K562 (cell line): ENCODE measurements around the gene ZSWIM3. TPM values are rescaled to one million over a fixed set of nuclear protein-coding genes. Genes with fewer than 3 reads are reported as not detected.

Source experiments
- ATAC-seq: fragments of 200-7000 bp; cut with Tn5 transposase; 3 replicates; pipeline ENCODE4 v1.9.1; 2020; ENCODE audit warnings: moderate library complexity
- BruUV-seq: library from RNA; stranded (reverse); fragments of 400-500 nt; replicated peaks from 2 replicates; lab custom pipeline; 2021; lab: Mats Ljungman, UMichigan
- CTCF ChIA-PET: fragments of 300-600 bp; formaldehyde crosslinking; extraction: SDS; loops from one replicate; lab custom pipeline; 2021; ENCODE audit warnings: low intra/inter-chr PET ratio; lab: Yijun Ruan, JAX
- POLR2A ChIA-PET: fragments of 300-600, 350-650 bp; sonication (Branson Sonifier 250); formaldehyde crosslinking; extraction: SDS; loops from one replicate; lab custom pipeline; 2021; ENCODE audit warnings: antibody characterized with exemption, inconsistent platforms; lab: Yijun Ruan, JAX
- DNase-seq, 4 experiments: peaks; one replicate each; pipeline versions ENCODE4 v3.0.0 to v3.0.0-alpha.2; 2011 to 2018; ENCODE audit warnings: low spot score in 3 of 4, mixed read lengths in 3 of 4; ENCODE audit errors: extremely low read depth in 1 of 4
- FAIRE-seq: peaks from 2 replicates; lab custom pipeline; 2011; peaks lifted over from hg19 to GRCh38; lab: Jason Lieb, UNC
- H2AFZ ChIP-seq: 2 replicates; pipeline ENCODE4 v1.6.0; 2011; ENCODE audit warnings: low read depth, low read length, control low read depth, inconsistent platforms
- H3K27ac ChIP-seq: fragments of 200-600 bp; 3 replicates; pipeline ENCODE4 v1.8.0; 2011; ENCODE audit warnings: low read depth, mild to moderate bottlenecking, control low read depth, inconsistent platforms, low read length, moderate library complexity, mixed read lengths; ENCODE audit errors: extremely low read depth
- H3K27me3 ChIP-seq, 2 experiments: fragments of 300-600 bp in 1 of 2; 2 replicates in 1 of 2; 3 replicates in 1 of 2; pipeline versions ENCODE4 v1.6.0 to v1.8.0; 2011; ENCODE audit warnings: inconsistent platforms in 2 of 2, low read length in 2 of 2, mild to moderate bottlenecking in 1 of 2, mixed read lengths in 1 of 2, moderate library complexity in 1 of 2; ENCODE audit not compliant: control insufficient read depth in 2 of 2, insufficient read depth in 2 of 2
- H3K36me3 ChIP-seq: fragments of 300-600 bp; 3 replicates; pipeline ENCODE4 v1.8.0; 2011; ENCODE audit warnings: mild to moderate bottlenecking, low read length, inconsistent platforms; ENCODE audit not compliant: control insufficient read depth, insufficient read depth
- H3K4me1 ChIP-seq, 2 experiments: fragments of 200-600 bp in 1 of 2; replicated peaks in 1 of 2; 2 replicates in 1 of 2; 3 replicates in 1 of 2; pipeline versions ENCODE4 v1.5.1 to v1.8.0; 2011; ENCODE audit warnings: inconsistent platforms in 2 of 2, low read length in 2 of 2, mild to moderate bottlenecking in 1 of 2, mixed read lengths in 1 of 2, moderate library complexity in 1 of 2; ENCODE audit not compliant: control insufficient read depth in 2 of 2, insufficient read depth in 2 of 2
- H3K4me2 ChIP-seq: 2 replicates; pipeline ENCODE4 v1.6.1; 2011; ENCODE audit warnings: low read length, control low read depth, inconsistent platforms, mixed read lengths; ENCODE audit not compliant: insufficient read depth
- H3K4me3 ChIP-seq: fragments of 200-600 bp; sonication (generic), shearing (Covaris generic); 2 replicates; pipeline ENCODE4 v1.5.1; 2016; ENCODE audit warnings: control low read depth, inconsistent platforms
- H3K79me2 ChIP-seq: fragments of 200-600 bp; 3 replicates; pipeline ENCODE4 v1.8.0; 2011; ENCODE audit warnings: low read length, inconsistent platforms; ENCODE audit not compliant: control insufficient read depth, insufficient read depth
- H3K9ac ChIP-seq, 2 experiments: 2 replicates each; pipeline versions ENCODE4 v1.6.0 to v1.6.1; 2011; ENCODE audit warnings: low read depth in 2 of 2, low read length in 2 of 2, control low read depth in 1 of 2, inconsistent platforms in 1 of 2, mild to moderate bottlenecking in 1 of 2, mixed read lengths in 1 of 2; ENCODE audit not compliant: insufficient read depth in 1 of 2
- H3K9me1 ChIP-seq: one replicate; pipeline ENCODE4 v1.6.0; 2011; ENCODE audit warnings: inconsistent platforms, mild to moderate bottlenecking, low read length, moderate library complexity; ENCODE audit not compliant: control insufficient read depth, insufficient read depth
- H3K9me3 ChIP-seq: replicated peaks from 2 replicates; pipeline ENCODE4 v1.5.1; 2011; ENCODE audit warnings: low read depth, low read length, inconsistent platforms; ENCODE audit not compliant: control insufficient read depth, insufficient read depth
- H4K20me1 ChIP-seq: replicated peaks from 2 replicates; pipeline ENCODE4 v1.6.1; 2011; ENCODE audit warnings: low read length, inconsistent platforms, mixed read lengths; ENCODE audit not compliant: control insufficient read depth, insufficient read depth
- CBX1 ChIP-seq: sonication (generic); IDR thresholded peaks from 2 replicates; pipeline ENCODE4 v1.6.1; 2016; ENCODE audit warnings: antibody characterized with exemption, low read depth, mild to moderate bottlenecking
- FOSL1 ChIP-seq: fragments of 200-800 bp; sonication (Bioruptor generic); conservative IDR thresholded peaks from 2 replicates; pipeline ENCODE4 v1.6.1; 2016; ENCODE audit warnings: missing genetic modification characterization, missing compliant biosample characterization
- FOXA3 ChIP-seq, 2 experiments: fragments of 450-650 bp in 1 of 2; sonication (generic) in 1 of 2; formaldehyde crosslinking; IDR thresholded peaks in 1 of 2; conservative IDR thresholded peaks in 1 of 2; 2 replicates each; pipeline versions ENCODE4 v1.4.0 to v1.8.0; 2020 to 2022; ENCODE audit warnings: mild to moderate bottlenecking in 2 of 2, missing genetic modification reagents in 1 of 2
- FOXJ2 ChIP-seq: fragments of 200-800 bp; sonication (Bioruptor generic); IDR thresholded peaks from 2 replicates; pipeline ENCODE4 v1.6.1; 2016; ENCODE audit warnings: missing genetic modification characterization, missing compliant biosample characterization
- FOXK2 ChIP-seq, 2 experiments: fragments of 450-650 bp; IDR thresholded peaks in 1 of 2; conservative IDR thresholded peaks in 1 of 2; 2 replicates each; pipeline ENCODE4 v1.6.1; 2016; ENCODE audit warnings: low read depth in 2 of 2, mild to moderate bottlenecking in 1 of 2
- HDAC1 ChIP-seq, 2 experiments: fragments of 450-650 bp; IDR thresholded peaks; 2 replicates each; pipeline ENCODE4 v1.6.1; 2016 to 2017; ENCODE audit warnings: inconsistent platforms in 1 of 2, mild to moderate bottlenecking in 1 of 2, moderate library complexity in 1 of 2
- JUND ChIP-seq, 2 experiments: IDR thresholded peaks; 2 replicates in 1 of 2; 3 replicates in 1 of 2; pipeline ENCODE4 v1.6.1; 2011; ENCODE audit warnings: borderline replicate concordance in 2 of 2, low read depth in 2 of 2, low read length in 2 of 2, improper control_type of control experiment in 1 of 2, missing biosample characterization in 1 of 2, missing genetic modification characterization in 1 of 2, missing genetic modification reagents in 1 of 2
- LEF1 ChIP-seq: fragments of 450-650 bp; IDR thresholded peaks from 2 replicates; pipeline ENCODE4 v1.6.1; 2016; ENCODE audit warnings: mild to moderate bottlenecking
- MNT ChIP-seq, 2 experiments: fragments of 450-650 bp; conservative IDR thresholded peaks; 2 replicates each; pipeline ENCODE4 v1.6.1; 2017; ENCODE audit warnings: mild to moderate bottlenecking in 2 of 2, moderate library complexity in 2 of 2
- NR2C2 ChIP-seq, 2 experiments: fragments of 200-800 bp in 1 of 2; sonication (Bioruptor generic) in 1 of 2; sonication (generic) in 1 of 2; formaldehyde crosslinking in 1 of 2; IDR thresholded peaks; 2 replicates each; pipeline versions ENCODE4 v1.6.1 to v1.8.0; 2016 to 2022; ENCODE audit warnings: mild to moderate bottlenecking in 1 of 2, missing compliant biosample characterization in 1 of 2, missing genetic modification characterization in 1 of 2, missing genetic modification reagents in 1 of 2
- PML ChIP-seq: IDR thresholded peaks from 2 replicates; pipeline ENCODE4 v1.6.1; 2012; ENCODE audit warnings: low read length, inconsistent platforms
- POLR2AphosphoS5 ChIP-seq: IDR thresholded peaks from 2 replicates; pipeline ENCODE4 v1.6.1; 2011; ENCODE audit warnings: mild to moderate bottlenecking, low read depth, low read length, moderate library complexity; ENCODE audit not compliant: control insufficient read depth, insufficient read depth
- RCOR1 ChIP-seq, 2 experiments: IDR thresholded peaks; 2 replicates each; pipeline ENCODE4 v1.6.1; 2012; ENCODE audit warnings: low read depth in 2 of 2, low read length in 2 of 2, borderline replicate concordance in 1 of 2, improper control_type of control experiment in 1 of 2
- SMARCC2 ChIP-seq: fragments of 450-650 bp; IDR thresholded peaks from 2 replicates; pipeline ENCODE4 v1.6.1; 2017; ENCODE audit warnings: antibody characterized with exemption, moderate library complexity, mild to moderate bottlenecking, low read depth
- SMARCE1 ChIP-seq: fragments of 450-650 bp; IDR thresholded peaks from 2 replicates; pipeline ENCODE4 v1.7.1; 2016; ENCODE audit warnings: mild to moderate bottlenecking
- TCF7L2 ChIP-seq: fragments of 150-350 bp; IDR thresholded peaks from 2 replicates; pipeline ENCODE4 v1.6.1; 2016; ENCODE audit warnings: low read depth, mild to moderate bottlenecking, low read length, moderate library complexity
- TRIM24 ChIP-seq, 2 experiments: fragments of 450-650 bp; IDR thresholded peaks; 2 replicates each; pipeline ENCODE4 v1.6.1; 2016
- ZNF146 ChIP-seq: IDR thresholded peaks from one replicate; pipeline ENCODE4 v1.6.1; 2018; ENCODE audit warnings: missing compliant biosample characterization; ENCODE audit not compliant: unreplicated experiment
- WGBS: fragments of 100-300 bp; shearing (Covaris generic); methylation state at CpG from one replicate; pipeline ENCODE4 v1.1.6; 2016; ENCODE audit warnings: low coverage, mixed read lengths; ENCODE audit not compliant: insufficient coverage; ENCODE audit errors: missing lambda C conversion rate; 5-methylcytosine and 5-hydroxymethylcytosine counted together
- in situ Hi-C: fragments of 300-500 bp; cut with MboI; formaldehyde crosslinking; loops from 4 replicates; pipeline ENCODE4 v1.15.0; 2018; ENCODE audit warnings: inconsistent platforms, mixed read lengths
- intact Hi-C: fragments of 100-400 bp; cut with micrococcal nuclease; formaldehyde crosslinking; loops from 2 replicates; pipeline ENCODE4 v1.14.2; 2022
- polyA plus RNA-seq, 8 experiments: library from polyadenylated mRNA; depleted of rRNA in 4 of 8; stranded (reverse) in 5 of 8; unstranded in 3 of 8; fragments of >200 nt; fragmentation: Nextera tagmentation in 2 of 8; fragmentation: Illumina TruSeq in 1 of 8; extraction: Ambion mirVana in 2 of 8; extraction: Trizol in 1 of 8; gene quantifications; 2 replicates each; pipeline versions ENCODE4 v1.2.1 to v1.2.3, GENCODE V29; 2011 to 2014; ENCODE audit warnings: inconsistent platforms in 1 of 8, missing spikeins in 1 of 8
- total RNA-seq, 7 experiments: library from RNA; depleted of rRNA in 6 of 7; stranded (reverse); fragments of >200 nt in 6 of 7; fragmentation: Illumina TruSeq in 2 of 7; extraction: Trizol in 2 of 7; gene quantifications; 2 replicates each; pipeline versions ENCODE4 v1.2.1 to v1.2.3, GENCODE V29; 2011 to 2021; ENCODE audit warnings: low replicate concordance in 1 of 7

The ZSWIM3 gene
- total and polyA plus RNA-seq, 9 of the 15 experiments (the other 6 are each of a cell fraction or from before 2014, with no cell fraction given), result 1.7 to 4.3 (median 2.9) TPM

GRCh38 chr20:45850926-45851325 is 6.5 kb upstream of the ZSWIM3 start:
- POLR2A ChIA-PET, result interaction anchor here (0.7 to 2.3 kb wide), 2 partner anchors 9 to 44 kb away, joined by 3 to 19 read pairs; no protein-coding TSS in a partner anchor
- H3K36me3 ChIP-seq, result peaks cover 17% of the 10 kb centered on the region; the same call in 2 of the 3 replicates
- peak; percentile 99 for FAIRE-seq
- TF ChIP-seq TRIM24 (IDR thresholded peaks at IDR 0.05), result peak; percentile 43 to 46; a peak in 1 of 4 replicates
- peak; percentile 80; the same call in 1 of the 2 replicates for TF ChIP-seq POLR2AphosphoS5
- no peak for TF ChIP-seq SMARCC2
- no peak for TF ChIP-seq ZNF146
- TF ChIP-seq LEF1, result peak; percentile 59
- no peak for TF ChIP-seq TCF7L2
- no peak; a peak in 1 of 4 replicates for TF ChIP-seq RCOR1 (IDR thresholded peaks at IDR 0.05; ENCODE audit: borderline replicate concordance in 1 of 2, low read depth in 2 of 2, low read length in 2 of 2)
- no peak for TF ChIP-seq FOXJ2 (tag)
- no peak for TF ChIP-seq FOXA3 (CRISPR knock-in tag; conservative IDR thresholded peaks at IDR 0.05 in 1 of 2, IDR thresholded peaks at IDR 0.05 in 1 of 2)
- peak; percentile 43 to 55; a peak in 2 of 4 replicates for TF ChIP-seq FOXK2 (conservative IDR thresholded peaks at IDR 0.05 in 1 of 2, IDR thresholded peaks at IDR 0.05 in 1 of 2; ENCODE audit: low read depth in 2 of 2)
- TF ChIP-seq NR2C2 (CRISPR knock-in tag; IDR thresholded peaks at IDR 0.05), result no peak
- 0 out of 2 replicates have a peak, but pooled peaks have one; percentile 26 for TF ChIP-seq NR2C2 (tag; IDR thresholded peaks at IDR 0.05)
- no peak for TF ChIP-seq CBX1
- 0 out of 4 replicates have a peak, but pooled peaks of 1 of the 2 experiments have one; percentile 27 for TF ChIP-seq MNT (conservative IDR thresholded peaks at IDR 0.05)
- TF ChIP-seq PML, result 0 out of 2 replicates have a peak, but pooled peaks have one; percentile 32
- TF ChIP-seq HDAC1 (IDR thresholded peaks at IDR 0.05), result peak in 1 of 2 experiments; percentile 56; a peak in 2 of 4 replicates
- peak; percentile 36; the same call in 1 of the 2 replicates for TF ChIP-seq JUND (IDR thresholded peaks at IDR 0.05; ENCODE audit: borderline replicate concordance, low read depth, low read length)
- TF ChIP-seq JUND (tag; IDR thresholded peaks at IDR 0.05; ENCODE audit: borderline replicate concordance, low read depth, low read length), result peak; percentile 54; the same call in 1 of the 3 replicates
- TF ChIP-seq FOSL1 (tag), result peak; percentile 49; the same call in 1 of the 2 replicates
- peak; percentile 46; the same call in 1 of the 2 replicates for TF ChIP-seq SMARCE1

More at GRCh38 chr20:45850926-45851325, 6.5 kb upstream of the ZSWIM3 start:
- WGBS, result 0% methylated on average over 1 of the region's 1 CpG
- intact Hi-C loops (no loop called here), in situ Hi-C loops (no loop called here)
- Histone ChIP-seq H3K9ac (no peak overlapping the region), H3K4me1 (peaks cover 15 to 17% of the 10 kb centered on the region in 2 experiments; a peak in 4 of 5 replicates), H3K9me1 (no peaks in the 10 kb centered on the region), H3K4me3 (no peak overlapping the region), H2AFZ (no peak overlapping the region), H3K27ac (peak overlapping the region; percentile 63), H3K27me3 (no peaks in the 10 kb centered on the region), H3K9me3 (peaks cover 5% of the 10 kb centered on the region), H3K4me2 (peak overlapping the region; percentile 33), H3K79me2 (peaks cover 3% of the 10 kb centered on the region; the same call in 1 of the 3 replicates), H4K20me1 (no peaks in the 10 kb centered on the region)
- peak; percentile 43 to 87 (median 60) for DNase-seq
- CTCF ChIA-PET, result no interaction called here
- no TSS peak for BruUV-seq
- peak; percentile 94 for ATAC-seq
